Muscle layer of colon (tissue), 2 donors: ENCODE data around the gene CDC42BPB.

ENCODE experiments used
- H3K27ac ChIP-seq: one replicate; pipeline ENCODE4 v1.7.0; 2013; ENCODE audit warnings: low read depth, mild to moderate bottlenecking, low read length, moderate library complexity
- H3K27me3 ChIP-seq, 2 donors: one replicate each; pipeline ENCODE4 v1.7.0; 2013; ENCODE audit warnings: low read length in 2 of 2, mild to moderate bottlenecking in 2 of 2; ENCODE audit not compliant: insufficient read depth in 2 of 2, control insufficient read depth in 1 of 2
- H3K36me3 ChIP-seq: one replicate; pipeline ENCODE4 v1.7.0; 2013; ENCODE audit warnings: mild to moderate bottlenecking, low read length; ENCODE audit not compliant: insufficient read depth
- H3K4me1 ChIP-seq: one replicate; pipeline ENCODE4 v1.7.0; 2013; ENCODE audit warnings: mild to moderate bottlenecking, low read length; ENCODE audit not compliant: insufficient read depth
- H3K4me3 ChIP-seq, 2 donors: one replicate each; pipeline ENCODE4 v1.7.0; 2013; ENCODE audit warnings: low read length in 2 of 2, low read depth in 1 of 2, mild to moderate bottlenecking in 1 of 2, moderate library complexity in 1 of 2
- H3K9ac ChIP-seq: one replicate; pipeline ENCODE4 v1.7.0; 2013; ENCODE audit warnings: low read length
- H3K9me3 ChIP-seq: one replicate; pipeline ENCODE4 v1.7.0; 2013; ENCODE audit warnings: mild to moderate bottlenecking, low read length
- donor health status: abdominal sarcoma.
- donor health status: Adenocarcinoma of cecum.

Gene CDC42BPB

GRCh38 chr14:103068351-103069073 lies 11.2 kb upstream of the CDC42BPB start:
- Histone ChIP-seq H3K9me3 (no peaks in the 10 kb centered on the region), H3K4me1 (no peaks in the 10 kb centered on the region), H3K36me3 (no peaks in the 10 kb centered on the region), H3K27me3 (peaks cover 0 to 4% of the 10 kb centered on the region in 2 donors), H3K4me3 (no peak overlapping the region), H3K27ac (no peak overlapping the region), H3K9ac (no peak overlapping the region)

GRCh38 chr14:103067231-103067954 lies 10.0 kb upstream of the CDC42BPB start:
- Histone ChIP-seq H3K36me3 (no peaks in the 10 kb centered on the region), H3K4me1 (no peaks in the 10 kb centered on the region), H3K27ac (no peak overlapping the region), H3K9ac (no peak overlapping the region), H3K4me3 (no peak overlapping the region), H3K27me3 (peaks cover 0 to 4% of the 10 kb centered on the region in 2 donors), H3K9me3 (no peaks in the 10 kb centered on the region)

GRCh38 chr14:103066399-103066798 lies 9.1 kb upstream of the CDC42BPB start:
- Histone ChIP-seq H3K4me3 (no peak overlapping the region), H3K4me1 (no peaks in the 10 kb centered on the region), H3K9ac (no peak overlapping the region), H3K27ac (no peak overlapping the region), H3K9me3 (no peaks in the 10 kb centered on the region), H3K27me3 (peaks cover 0 to 4% of the 10 kb centered on the region in 2 donors), H3K36me3 (no peaks in the 10 kb centered on the region)

- Histone ChIP-seq H3K9ac (no peak overlapping the region), H3K36me3 (no peaks in the 10 kb centered on the region), H3K27ac (no peak overlapping the region), H3K4me1 (no peaks in the 10 kb centered on the region), H3K27me3 (peaks cover 0 to 4% of the 10 kb centered on the region in 2 donors), H3K9me3 (no peaks in the 10 kb centered on the region), H3K4me3 (no peak overlapping the region)
Observed at GRCh38 chr14:103065861-103066260, 8.5 kb upstream of the CDC42BPB start.

- no peaks in the 10 kb centered on the region for H3K4me1 ChIP-seq
- no peak overlapping the region for H3K4me3 ChIP-seq
- no peak overlapping the region for H3K27ac ChIP-seq
- no peak overlapping the region for H3K9ac ChIP-seq
- H3K36me3 ChIP-seq = no peaks in the 10 kb centered on the region
- no peaks in the 10 kb centered on the region for H3K9me3 ChIP-seq
- H3K27me3 ChIP-seq = peaks cover 0 to 2% of the 10 kb centered on the region in 2 donors
Observed at GRCh38 chr14:103064978-103065377, 7.6 kb upstream of the CDC42BPB start.

GRCh38 chr14:103064436-103064835 lies 7.1 kb upstream of the CDC42BPB start:
- Histone ChIP-seq H3K27ac (no peak overlapping the region), H3K9me3 (no peaks in the 10 kb centered on the region), H3K36me3 (no peaks in the 10 kb centered on the region), H3K9ac (no peak overlapping the region), H3K4me1 (peaks cover 2% of the 10 kb centered on the region), H3K4me3 (no peak overlapping the region), H3K27me3 (no peaks in the 10 kb centered on the region)

- Histone ChIP-seq H3K4me1 (peaks cover 9% of the 10 kb centered on the region), H3K9ac (no peak overlapping the region), H3K27ac (no peak overlapping the region)
Observed at GRCh38 chr14:103061482-103061976, 4.2 kb upstream of the CDC42BPB start.

GRCh38 chr14:103059556-103059955 lies 2.2 kb upstream of the CDC42BPB start:
- Histone ChIP-seq H3K27me3 (no peaks in the 10 kb centered on the region), H3K9ac (no peak overlapping the region), H3K27ac (no peak overlapping the region), H3K4me3 (no peak overlapping the region), H3K9me3 (no peaks in the 10 kb centered on the region), H3K36me3 (no peaks in the 10 kb centered on the region), H3K4me1 (peaks cover 24% of the 10 kb centered on the region)

More at GRCh38 chr14:103061482-103061976, 4.2 kb upstream of the CDC42BPB start:
- no peaks in the 10 kb centered on the region for H3K9me3 ChIP-seq
- H3K4me3 ChIP-seq = no peak overlapping the region
- no peaks in the 10 kb centered on the region for H3K27me3 ChIP-seq
- no peaks in the 10 kb centered on the region for H3K36me3 ChIP-seq

- no peaks in the 10 kb centered on the region for H3K27me3 ChIP-seq
- no peaks in the 10 kb centered on the region for H3K9me3 ChIP-seq
- H3K27ac ChIP-seq = peak overlapping the region; percentile 71
- H3K36me3 ChIP-seq = no peaks in the 10 kb centered on the region
- peaks cover 25% of the 10 kb centered on the region for H3K4me1 ChIP-seq
- peak overlapping the region; percentile 75 to 76 for H3K4me3 ChIP-seq
- peak overlapping the region; percentile 11 for H3K9ac ChIP-seq
Observed at GRCh38 chr14:103058164-103059055, 1.1 kb upstream of the CDC42BPB start.

GRCh38 chr14:103057028-103057371 lies 349 bp downstream of the CDC42BPB start:
- H3K9ac ChIP-seq = no peak overlapping the region
- H3K27me3 ChIP-seq = no peaks in the 10 kb centered on the region
- H3K4me3 ChIP-seq = peak overlapping the region; percentile 48 to 85
- peak overlapping the region; percentile 68 for H3K27ac ChIP-seq
- no peaks in the 10 kb centered on the region for H3K9me3 ChIP-seq
- H3K4me1 ChIP-seq = peaks cover 30% of the 10 kb centered on the region
- H3K36me3 ChIP-seq = no peaks in the 10 kb centered on the region
